ENCODE results near the gene ADAM19. TPM values are rescaled to one million over a fixed set of nuclear protein-coding genes. Genes with fewer than 3 reads are reported as not detected.
A peak's percentile ranks its signal among the peaks of the same experiment; 100 is the strongest.

ADAM19 gene
- total RNA-seq, 2 donors from 2014 or later = 1.9 to 8.1 TPM

GRCh38 chr5:157469073-157469472 is 106.5 kb downstream of the ADAM19 start:
- Histone ChIP-seq H3K27me3 (replicated peaks; ENCODE audit: insufficient read depth) (no peaks in the 10 kb centered on the region), H3K4me3 (no peak overlapping the region), H3K4me1 (replicated peaks) (no peaks in the 10 kb centered on the region), H3K9me3 (no peaks in the 10 kb centered on the region), H3K36me3 (no peaks in the 10 kb centered on the region), H3K27ac (no peak overlapping the region)
- intact Hi-C loops (cut with DNase I) = no loop called here
- no peak for DNase-seq (ENCODE audit: low spot score)
- TF ChIP-seq POLR2AphosphoS5 (IDR thresholded peaks at IDR 0.05) (no peak), POLR2A (IDR thresholded peaks at IDR 0.05) (no peak)
- TF ChIP-seq, protein P1, sequence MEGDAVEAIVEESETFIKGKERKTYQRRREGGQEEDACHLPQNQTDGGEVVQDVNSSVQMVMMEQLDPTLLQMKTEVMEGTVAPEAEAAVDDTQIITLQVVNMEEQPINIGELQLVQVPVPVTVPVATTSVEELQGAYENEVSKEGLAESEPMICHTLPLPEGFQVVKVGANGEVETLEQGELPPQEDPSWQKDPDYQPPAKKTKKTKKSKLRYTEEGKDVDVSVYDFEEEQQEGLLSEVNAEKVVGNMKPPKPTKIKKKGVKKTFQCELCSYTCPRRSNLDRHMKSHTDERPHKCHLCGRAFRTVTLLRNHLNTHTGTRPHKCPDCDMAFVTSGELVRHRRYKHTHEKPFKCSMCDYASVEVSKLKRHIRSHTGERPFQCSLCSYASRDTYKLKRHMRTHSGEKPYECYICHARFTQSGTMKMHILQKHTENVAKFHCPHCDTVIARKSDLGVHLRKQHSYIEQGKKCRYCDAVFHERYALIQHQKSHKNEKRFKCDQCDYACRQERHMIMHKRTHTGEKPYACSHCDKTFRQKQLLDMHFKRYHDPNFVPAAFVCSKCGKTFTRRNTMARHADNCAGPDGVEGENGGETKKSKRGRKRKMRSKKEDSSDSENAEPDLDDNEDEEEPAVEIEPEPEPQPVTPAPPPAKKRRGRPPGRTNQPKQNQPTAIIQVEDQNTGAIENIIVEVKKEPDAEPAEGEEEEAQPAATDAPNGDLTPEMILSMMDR (IDR thresholded peaks at IDR 0.05) = no peak
- WGBS = 97% methylated on average over 7 of the region's 7 CpGs

- Histone ChIP-seq H3K27me3 (replicated peaks; ENCODE audit: insufficient read depth) (no peaks in the 10 kb centered on the region), H3K36me3 (no peaks in the 10 kb centered on the region), H3K4me1 (replicated peaks) (no peaks in the 10 kb centered on the region), H3K27ac (no peak overlapping the region), H3K4me3 (no peak overlapping the region), H3K9me3 (no peaks in the 10 kb centered on the region)
- WGBS = 95% methylated on average over 13 of the region's 13 CpGs
- TF ChIP-seq POLR2AphosphoS5 (IDR thresholded peaks at IDR 0.05) (no peak), POLR2A (IDR thresholded peaks at IDR 0.05) (no peak)
- TF ChIP-seq, protein P1 (IDR thresholded peaks at IDR 0.05) = no peak
- no peak for DNase-seq (ENCODE audit: low spot score)
- intact Hi-C loops (cut with DNase I) = no loop called here
Measured at GRCh38 chr5:157468293-157468965, 107.1 kb downstream of the ADAM19 start.

DNA sequence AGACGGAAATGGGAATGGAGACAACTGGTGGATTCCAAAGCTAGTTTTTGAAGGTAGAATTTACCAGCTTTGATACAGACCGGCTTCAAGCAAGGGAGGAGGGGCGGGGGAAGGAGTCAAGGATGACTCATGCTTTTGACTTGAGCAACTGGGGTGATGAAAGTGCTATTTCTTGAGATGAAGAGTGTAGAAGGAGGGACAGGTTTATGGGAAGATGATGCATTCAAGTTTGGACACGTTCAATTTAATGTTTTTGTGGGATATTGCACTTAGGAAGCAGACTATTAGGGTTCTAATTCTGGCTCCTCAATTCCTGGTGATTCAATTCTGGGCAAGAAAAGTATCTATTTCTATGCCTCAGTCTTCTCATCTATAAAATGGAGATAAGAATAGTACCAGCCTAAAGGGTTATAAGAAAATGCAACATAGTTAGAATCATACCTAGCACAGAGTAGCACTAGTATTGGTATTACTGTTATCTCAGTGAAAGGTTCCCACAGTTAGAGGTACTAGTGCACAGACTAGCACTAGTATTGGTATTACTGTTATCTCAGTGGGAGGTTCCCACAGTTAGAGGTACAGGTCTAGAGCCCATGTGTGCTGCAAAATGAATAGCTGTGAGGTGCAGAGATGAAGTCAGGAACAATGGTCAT is 110.9 kb downstream of the ADAM19 start:
- Histone ChIP-seq H3K36me3 (no peaks in the 10 kb centered on the region), H3K27ac (no peak overlapping the region), H3K27me3 (replicated peaks; ENCODE audit: insufficient read depth) (no peaks in the 10 kb centered on the region), H3K4me3 (no peak overlapping the region), H3K9me3 (no peaks in the 10 kb centered on the region), H3K4me1 (replicated peaks) (no peaks in the 10 kb centered on the region)
- TF ChIP-seq POLR2AphosphoS5 (IDR thresholded peaks at IDR 0.05) (peak; percentile 83), POLR2A (IDR thresholded peaks at IDR 0.05) (no peak)
- DNase-seq (ENCODE audit: low spot score) = peak; percentile 63
- WGBS = 9% methylated on average over 4 of the region's 4 CpGs
- intact Hi-C loops (cut with DNase I) = no loop called here

DNA sequence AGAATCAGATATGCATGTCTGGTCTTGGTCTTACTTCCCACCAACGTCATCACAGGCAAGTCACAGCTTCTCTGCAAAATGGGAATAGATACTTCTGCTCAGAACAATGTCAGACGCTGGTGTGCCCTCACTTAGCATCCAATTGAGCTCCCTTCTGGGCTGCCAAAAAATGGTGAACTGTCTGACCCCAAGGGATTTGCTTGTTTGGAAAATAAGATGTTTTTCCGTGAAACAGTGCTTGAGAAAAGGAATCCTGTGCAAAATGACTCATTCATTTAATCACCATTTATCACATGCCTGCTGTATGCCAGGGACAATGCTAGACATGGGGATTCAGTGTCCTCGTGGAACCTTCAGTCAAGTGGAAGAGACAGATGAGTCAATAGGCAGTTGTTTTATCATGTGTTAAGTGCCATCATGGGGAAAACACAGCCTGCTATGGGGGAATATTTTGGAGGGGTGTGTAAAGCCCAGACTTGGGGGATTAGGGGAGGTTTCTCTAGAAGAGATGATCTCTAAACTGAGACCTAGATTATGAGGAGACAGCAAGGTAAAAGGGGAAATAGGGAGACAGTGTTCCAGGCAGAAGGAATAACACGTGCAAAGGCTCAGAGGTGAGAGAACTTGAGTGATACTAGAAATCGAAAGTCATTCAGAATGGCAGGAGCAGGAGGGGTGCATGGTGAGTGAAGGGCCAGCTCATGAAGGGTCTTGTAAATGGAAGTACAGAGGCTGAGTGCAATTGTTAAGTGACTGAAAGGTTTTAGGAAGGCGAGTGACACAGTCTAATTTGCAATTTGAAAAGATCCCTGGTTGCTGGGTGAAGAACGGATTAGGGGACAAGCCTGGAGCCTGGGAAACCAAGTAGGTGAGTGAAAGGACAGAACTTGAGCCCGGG is 111.7 kb downstream of the ADAM19 start:
- WGBS = 59% methylated on average over 9 of the region's 9 CpGs
- Histone ChIP-seq H3K9me3 (no peaks in the 10 kb centered on the region), H3K36me3 (no peaks in the 10 kb centered on the region), H3K27ac (peak overlapping the region in 1 of 2 donors; percentile 8), H3K4me1 (replicated peaks) (no peaks in the 10 kb centered on the region), H3K27me3 (replicated peaks; ENCODE audit: insufficient read depth) (no peaks in the 10 kb centered on the region), H3K4me3 (no peak overlapping the region)
- TF ChIP-seq POLR2A (IDR thresholded peaks at IDR 0.05) = no peak
- TF ChIP-seq POLR2AphosphoS5 (IDR thresholded peaks at IDR 0.05) = no peak
- TF ChIP-seq, protein P1 (IDR thresholded peaks at IDR 0.05) = no peak
- DNase-seq (ENCODE audit: low spot score) = no peak
- intact Hi-C loops (cut with DNase I) = no loop called here

GRCh38 chr5:157463081-157463480 is 112.5 kb downstream of the ADAM19 start:
- no peaks in the 10 kb centered on the region for H3K4me1 ChIP-seq (replicated peaks)
- no peaks in the 10 kb centered on the region for H3K9me3 ChIP-seq
- H3K27me3 ChIP-seq (replicated peaks; ENCODE audit: insufficient read depth) = no peaks in the 10 kb centered on the region
- H3K36me3 ChIP-seq = no peaks in the 10 kb centered on the region
- no peak overlapping the region for H3K27ac ChIP-seq
- H3K4me3 ChIP-seq = no peak overlapping the region
- TF ChIP-seq POLR2A (IDR thresholded peaks at IDR 0.05) (no peak), POLR2AphosphoS5 (IDR thresholded peaks at IDR 0.05) (no peak)
- TF ChIP-seq, protein P1 (IDR thresholded peaks at IDR 0.05) = no peak
- WGBS = 100% methylated on average over 8 of the region's 8 CpGs
- no peak for DNase-seq (ENCODE audit: low spot score)
- intact Hi-C loops (cut with DNase I) = no loop called here
